CD4-positive, CD25-positive, alpha-beta regulatory T cell (primary cell): ENCODE data around the gene SRGAP3. TPM values are rescaled to one million over a fixed set of nuclear protein-coding genes. Genes with fewer than 3 reads are reported as not detected.

Experiments used
- ATAC-seq, 2 donors: fragments of 150-1000 bp; cut with Tn5 transposase; one replicate each; pipeline ENCODE4 v1.10.0; 2021; ENCODE audit warnings: low read depth in 2 of 2, moderate number of reproducible peaks in 2 of 2, moderate library complexity in 1 of 2
- DNase-seq, 3 donors: peaks; one replicate each; pipeline versions ENCODE4 v3.0.0 to v3.0.0-alpha.2; 2012 to 2022; ENCODE audit warnings: mixed read lengths in 1 of 3
- H3K27ac ChIP-seq: one replicate; pipeline ENCODE4 v1.7.0; 2013; ENCODE audit warnings: mild to moderate bottlenecking, low read length; ENCODE audit not compliant: insufficient read depth, poor library complexity, severe bottlenecking
- H3K27me3 ChIP-seq: one replicate; pipeline ENCODE4 v1.7.0; 2013; ENCODE audit warnings: low read length; ENCODE audit not compliant: control insufficient read depth, insufficient read depth
- H3K36me3 ChIP-seq: one replicate; pipeline ENCODE4 v1.7.0; 2013; ENCODE audit warnings: mild to moderate bottlenecking, low read length, moderate library complexity; ENCODE audit not compliant: control insufficient read depth, insufficient read depth
- H3K4me1 ChIP-seq: 2 replicates; pipeline ENCODE4 v1.7.0; 2013; ENCODE audit warnings: mild to moderate bottlenecking, low read length; ENCODE audit not compliant: insufficient read depth, control insufficient read depth, poor library complexity, severe bottlenecking
- H3K4me3 ChIP-seq: one replicate; pipeline ENCODE4 v1.7.0; 2013; ENCODE audit warnings: low read depth, mild to moderate bottlenecking, low read length, moderate library complexity
- H3K9me3 ChIP-seq, 2 experiments: 1 replicate in 1 of 2; 2 replicates in 1 of 2; pipeline ENCODE4 v1.7.0; 2013; ENCODE audit warnings: low read length in 2 of 2, mild to moderate bottlenecking in 1 of 2, moderate library complexity in 1 of 2; ENCODE audit not compliant: control insufficient read depth in 2 of 2
- H3K27ac Mint-ChIP-seq, 3 donors: one replicate each; pipeline ENCODE4 v1.8.0; 2020 to 2022; ENCODE audit warnings: mild to moderate bottlenecking in 3 of 3, mixed read lengths in 3 of 3, moderate library complexity in 2 of 3
- H3K27me3 Mint-ChIP-seq: one replicate; pipeline ENCODE4 v1.8.0; 2022; ENCODE audit warnings: mild to moderate bottlenecking, mixed read lengths
- H3K36me3 Mint-ChIP-seq: one replicate; pipeline ENCODE4 v1.8.0; 2020; ENCODE audit warnings: mixed read lengths
- H3K4me1 Mint-ChIP-seq, 4 donors: one replicate each; pipeline ENCODE4 v1.8.0; 2020 to 2022; ENCODE audit warnings: mixed read lengths in 4 of 4, mild to moderate bottlenecking in 1 of 4
- H3K4me3 Mint-ChIP-seq, 4 donors: one replicate each; pipeline ENCODE4 v1.8.0; 2020 to 2022; ENCODE audit warnings: mild to moderate bottlenecking in 4 of 4, mixed read lengths in 4 of 4, moderate library complexity in 3 of 4
- H3K9me3 Mint-ChIP-seq, 7 donors: one replicate each; pipeline ENCODE4 v1.8.0; 2020 to 2022; ENCODE audit warnings: mixed read lengths in 7 of 7, mild to moderate bottlenecking in 3 of 7, moderate library complexity in 2 of 7
- polyA plus RNA-seq, 4 donors: library from polyadenylated mRNA; unstranded; fragments of 300-500 nt; fragmentation: Illumina TruSeq; gene quantifications; one replicate each; pipeline ENCODE4 v1.2.3, GENCODE V29; 2021
- total RNA-seq: library from RNA; stranded (reverse); gene quantifications from one replicate; pipeline ENCODE4 v1.2.3, GENCODE V29; 2022

Gene SRGAP3
- total and polyA plus RNA-seq, 5 donors from 2014 or later: 1.8 to 8.1 (median 2.8) TPM

- no peak overlapping the region for H3K4me3 Mint-ChIP-seq
- H3K36me3 Mint-ChIP-seq: no peaks in the 10 kb centered on the region
Measured at GRCh38 chr3:8990266-8991215, 258.9 kb downstream of the SRGAP3 start.

GRCh38 chr3:8988791-8989558 lies 260.5 kb downstream of the SRGAP3 start:
- Mint-ChIP-seq H3K4me1 (peaks cover 0 to 7% (median 2%) of the 10 kb centered on the region in 4 donors), H3K27me3 (no peaks in the 10 kb centered on the region), H3K36me3 (no peaks in the 10 kb centered on the region), H3K9me3 (no peaks in the 10 kb centered on the region), H3K4me3 (no peak overlapping the region), H3K27ac (no peak overlapping the region)
- ATAC-seq: no peak
- Histone ChIP-seq H3K4me3 (no peak overlapping the region), H3K4me1 (peaks cover 6% of the 10 kb centered on the region), H3K27ac (no peak overlapping the region), H3K9me3 (no peaks in the 10 kb centered on the region), H3K36me3 (no peaks in the 10 kb centered on the region), H3K27me3 (no peaks in the 10 kb centered on the region)
- DNase-seq: no peak

More at GRCh38 chr3:8990266-8991215, 258.9 kb downstream of the SRGAP3 start:
- Histone ChIP-seq H3K36me3 (no peaks in the 10 kb centered on the region), H3K9me3 (no peaks in the 10 kb centered on the region), H3K27me3 (no peaks in the 10 kb centered on the region), H3K27ac (no peak overlapping the region), H3K4me3 (no peak overlapping the region), H3K4me1 (peaks cover 6% of the 10 kb centered on the region)
- DNase-seq (no peak), ATAC-seq (no peak)
- H3K27ac Mint-ChIP-seq: no peak overlapping the region
- peaks cover 0 to 7% (median 2%) of the 10 kb centered on the region in 4 donors for H3K4me1 Mint-ChIP-seq
- no peaks in the 10 kb centered on the region for H3K9me3 Mint-ChIP-seq
- no peaks in the 10 kb centered on the region for H3K27me3 Mint-ChIP-seq

- H3K36me3 ChIP-seq: no peaks in the 10 kb centered on the region
- no peak overlapping the region for H3K4me3 Mint-ChIP-seq
- ATAC-seq: no peak
- H3K27me3 Mint-ChIP-seq: no peaks in the 10 kb centered on the region
- H3K9me3 Mint-ChIP-seq: no peaks in the 10 kb centered on the region
- no peak for DNase-seq
- H3K4me1 ChIP-seq: peaks cover 6% of the 10 kb centered on the region
- peak overlapping the region in 1 of 3 donors; percentile 32 for H3K27ac Mint-ChIP-seq
- H3K27ac ChIP-seq: no peak overlapping the region
- no peaks in the 10 kb centered on the region for H3K9me3 ChIP-seq
- no peak overlapping the region for H3K4me3 ChIP-seq
- peaks cover 0 to 7% (median 2%) of the 10 kb centered on the region in 4 donors for H3K4me1 Mint-ChIP-seq
- H3K36me3 Mint-ChIP-seq: no peaks in the 10 kb centered on the region
- H3K27me3 ChIP-seq: no peaks in the 10 kb centered on the region
Measured at GRCh38 chr3:8988384-8988655, 261.1 kb downstream of the SRGAP3 start.

DNA sequence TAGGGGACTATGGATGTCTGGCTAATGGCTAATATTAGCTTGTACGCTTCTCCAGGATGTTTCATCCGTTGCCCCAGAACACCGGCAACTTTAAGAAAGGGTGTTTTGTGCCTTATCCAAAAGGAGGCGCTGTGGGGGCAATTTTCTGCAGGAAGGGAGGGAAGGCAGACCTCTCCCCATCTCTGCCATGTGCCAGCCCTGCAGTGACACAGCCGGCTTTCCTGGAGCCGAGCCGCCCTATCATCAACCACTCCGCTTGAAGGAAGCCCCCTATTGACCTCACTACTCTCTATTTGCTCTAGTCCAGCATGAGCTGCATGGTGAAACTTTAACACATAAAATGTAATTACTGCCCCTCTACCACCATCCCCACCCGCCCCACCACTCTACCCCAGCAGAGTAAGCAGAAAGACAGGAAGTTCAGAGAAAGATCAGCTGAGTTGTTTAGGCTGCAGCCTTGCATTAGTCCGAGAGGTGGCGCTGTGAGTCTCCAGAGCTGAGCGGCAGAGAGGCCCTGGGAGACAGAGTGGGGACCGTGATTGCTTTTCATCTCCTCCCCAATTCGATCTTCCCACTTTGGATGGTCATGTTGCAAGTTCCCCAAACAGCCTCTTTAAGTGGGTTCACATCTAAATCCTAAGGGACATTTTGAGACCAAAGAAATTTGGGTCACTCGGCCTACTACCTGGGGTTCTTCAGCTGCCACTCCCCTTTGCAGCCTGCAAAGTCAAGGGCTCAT lies 261.6 kb downstream of the SRGAP3 start:
- ATAC-seq (peak; percentile 75 to 78), DNase-seq (peak; percentile 28 to 74 (median 58))
- H3K9me3 Mint-ChIP-seq: no peaks in the 10 kb centered on the region
- H3K27ac Mint-ChIP-seq: peak overlapping the region in 2 of 3 donors; percentile 11 to 32
- H3K36me3 ChIP-seq: no peaks in the 10 kb centered on the region
- H3K4me3 Mint-ChIP-seq: peak overlapping the region in 1 of 4 donors; percentile 76
- peaks cover 6% of the 10 kb centered on the region for H3K4me1 ChIP-seq
- H3K27ac ChIP-seq: no peak overlapping the region
- H3K27me3 Mint-ChIP-seq: no peaks in the 10 kb centered on the region
- H3K36me3 Mint-ChIP-seq: no peaks in the 10 kb centered on the region
- peaks cover 0 to 7% (median 2%) of the 10 kb centered on the region in 4 donors for H3K4me1 Mint-ChIP-seq
- no peaks in the 10 kb centered on the region for H3K27me3 ChIP-seq
- no peak overlapping the region for H3K4me3 ChIP-seq
- no peaks in the 10 kb centered on the region for H3K9me3 ChIP-seq

DNA sequence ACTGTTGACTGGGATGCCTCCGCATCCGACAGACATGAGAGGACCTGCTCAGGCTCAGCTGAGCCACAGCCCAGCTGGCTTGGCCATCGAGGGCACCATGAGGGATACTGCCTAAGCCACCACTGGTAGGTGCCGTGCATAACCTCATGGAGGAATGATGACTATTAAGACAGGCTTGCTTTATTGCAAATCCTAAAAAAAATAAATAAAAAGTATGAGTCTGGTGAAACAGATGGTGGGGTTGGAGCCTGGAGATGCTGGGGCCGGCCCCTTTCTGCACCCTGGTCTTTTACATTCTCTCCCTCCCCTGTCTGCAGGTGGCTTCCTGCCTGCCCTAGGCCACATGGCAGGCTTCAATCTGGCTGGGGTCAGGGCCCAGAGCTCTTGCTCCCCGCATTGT lies 262.2 kb downstream of the SRGAP3 start:
- no peaks in the 10 kb centered on the region for H3K9me3 Mint-ChIP-seq

DNA sequence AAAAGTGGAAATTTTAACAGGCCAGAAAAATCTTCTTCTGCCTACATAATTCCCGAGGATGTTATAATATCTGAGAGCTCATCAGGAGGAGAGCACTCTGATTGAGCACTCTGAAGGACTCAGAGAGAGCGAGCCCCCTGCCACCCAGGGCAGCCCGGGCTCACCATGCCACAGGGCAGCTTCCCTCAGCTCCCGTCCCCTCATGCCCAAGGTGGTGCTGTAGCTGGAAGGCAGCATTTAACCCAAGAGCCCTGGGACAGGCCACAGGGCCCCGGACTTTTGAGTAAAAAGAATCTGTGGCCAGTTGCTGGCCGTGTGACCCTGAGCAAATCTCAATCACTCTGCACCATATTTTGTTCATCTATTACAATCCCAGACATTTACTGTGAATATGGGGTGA lies 262.7 kb downstream of the SRGAP3 start:
- H3K27ac Mint-ChIP-seq: no peak overlapping the region
- H3K4me1 Mint-ChIP-seq: peaks cover 0 to 7% (median 2%) of the 10 kb centered on the region in 4 donors
- Histone ChIP-seq H3K36me3 (no peaks in the 10 kb centered on the region), H3K4me3 (no peak overlapping the region), H3K4me1 (peaks cover 6% of the 10 kb centered on the region), H3K27me3 (no peaks in the 10 kb centered on the region), H3K9me3 (no peaks in the 10 kb centered on the region), H3K27ac (no peak overlapping the region)
- ATAC-seq (no peak), DNase-seq (no peak)
- H3K9me3 Mint-ChIP-seq: no peaks in the 10 kb centered on the region
- no peaks in the 10 kb centered on the region for H3K27me3 Mint-ChIP-seq
- H3K4me3 Mint-ChIP-seq: no peak overlapping the region
- H3K36me3 Mint-ChIP-seq: no peaks in the 10 kb centered on the region

More for the DNA sequence above, 262.2 kb downstream of the SRGAP3 start:
- Histone ChIP-seq H3K9me3 (no peaks in the 10 kb centered on the region), H3K36me3 (no peaks in the 10 kb centered on the region), H3K4me3 (no peak overlapping the region), H3K27me3 (no peaks in the 10 kb centered on the region), H3K4me1 (peaks cover 6% of the 10 kb centered on the region), H3K27ac (no peak overlapping the region)
- H3K27ac Mint-ChIP-seq: no peak overlapping the region
- H3K4me3 Mint-ChIP-seq: no peak overlapping the region
- no peak for ATAC-seq
- H3K36me3 Mint-ChIP-seq: no peaks in the 10 kb centered on the region
- DNase-seq: no peak
- H3K4me1 Mint-ChIP-seq: peaks cover 0 to 7% (median 2%) of the 10 kb centered on the region in 4 donors
- no peaks in the 10 kb centered on the region for H3K27me3 Mint-ChIP-seq

GRCh38 chr3:8985876-8986275 lies 263.6 kb downstream of the SRGAP3 start:
- no peaks in the 10 kb centered on the region for H3K9me3 ChIP-seq
- Mint-ChIP-seq H3K4me3 (no peak overlapping the region), H3K27me3 (no peaks in the 10 kb centered on the region), H3K9me3 (no peaks in the 10 kb centered on the region), H3K4me1 (peaks cover 0 to 7% (median 2%) of the 10 kb centered on the region in 4 donors), H3K27ac (no peak overlapping the region), H3K36me3 (no peaks in the 10 kb centered on the region)
- no peak overlapping the region for H3K4me3 ChIP-seq
- H3K4me1 ChIP-seq: peaks cover 6% of the 10 kb centered on the region
- DNase-seq (no peak), ATAC-seq (no peak)
- no peaks in the 10 kb centered on the region for H3K27me3 ChIP-seq
- no peaks in the 10 kb centered on the region for H3K36me3 ChIP-seq
- H3K27ac ChIP-seq: no peak overlapping the region
